Heart right ventricle (tissue), 16 donors: ENCODE measurements around the gene ITFG1. TPM values are rescaled to one million over a fixed set of nuclear protein-coding genes. Genes with fewer than 3 reads are reported as not detected.
A peak's percentile ranks its signal among the peaks of the same experiment; 100 is the strongest.
"Not testable (repeated sequence)": the region's sequence is repeated elsewhere in the genome, so short reads cannot be mapped to it uniquely, and the experiment has no call there.

Source experiments
- ATAC-seq, 8 donors: fragments of 200-7000 bp; cut with Tn5 transposase; one replicate each; pipeline ENCODE4 v1.9.1; 2020; ENCODE audit warnings: mild to moderate bottlenecking in 8 of 8, moderate library complexity in 8 of 8, moderate number of reproducible peaks in 1 of 8
- DNase-seq, 2 donors: peaks; one replicate each; pipeline ENCODE4 v3.0.0-alpha.2; 2020
- H3K27ac ChIP-seq, 10 donors: fragments of 200-600 bp; sonication (generic) in 2 of 10; one replicate each; pipeline versions ENCODE4 v1.5.0 to v1.8.0; 2020 to 2022; ENCODE audit warnings: mild to moderate bottlenecking in 3 of 10
- H3K27me3 ChIP-seq, 7 donors: fragments of 200-600 bp; one replicate each; pipeline ENCODE4 v1.8.0; 2021 to 2022; ENCODE audit warnings: mild to moderate bottlenecking in 2 of 7
- H3K36me3 ChIP-seq, 9 donors: fragments of 200-600 bp; sonication (generic) in 1 of 9; one replicate each; pipeline versions ENCODE4 v1.5.0 to v1.8.0; 2020 to 2022; ENCODE audit warnings: mild to moderate bottlenecking in 2 of 9
- H3K4me1 ChIP-seq, 9 donors: fragments of 200-600 bp; sonication (generic) in 1 of 9; one replicate each; pipeline versions ENCODE4 v1.5.0 to v1.8.0; 2020 to 2022; ENCODE audit warnings: mild to moderate bottlenecking in 4 of 9
- H3K4me3 ChIP-seq, 10 donors: fragments of 200-600 bp; sonication (generic) in 2 of 10; one replicate each; pipeline versions ENCODE4 v1.5.0 to v1.8.0; 2020 to 2022; ENCODE audit warnings: mild to moderate bottlenecking in 7 of 10, moderate library complexity in 2 of 10
- H3K9me3 ChIP-seq, 11 donors: fragments of 200-600 bp in 10 of 11; sonication (generic) in 2 of 11; one replicate each; pipeline versions ENCODE4 v1.5.0 to v1.8.0; 2013 to 2022; ENCODE audit warnings: mild to moderate bottlenecking in 2 of 11, control low read depth in 1 of 11, moderate library complexity in 1 of 11
- WGBS, 2 donors: extraction: QIAGEN DNeasy Blood & Tissue Kit; methylation state at CpG; one replicate each; pipeline ENCODE4 v1.1.7; 2013; ENCODE audit warnings: inconsistent platforms in 1 of 2; 5-methylcytosine and 5-hydroxymethylcytosine counted together
- intact Hi-C, 10 donors: fragments of 100-400 bp; cut with DNase I; formaldehyde crosslinking; loops; one replicate each; pipeline versions ENCODE4 v1.11.1 to v1.14.2; 2022
- polyA plus RNA-seq, 2 donors: library from polyadenylated mRNA; stranded (reverse); fragments of 200-250 nt; gene quantifications; one replicate each; pipeline ENCODE4 v1.2.3, GENCODE V29; 2013
- total RNA-seq, 10 donors: library from RNA; stranded (reverse); fragmentation: NEBNext Ultra II Directional in 3 of 10; extraction: Animal tissue kit (Norgen Biotek cat#: 25700) in 3 of 10; gene quantifications; one replicate each; pipeline versions ENCODE4 v1.2.1 to v1.2.4, GENCODE V29; 2021 to 2023
- TF ChIP-seq, protein P1 (sequence below), 9 donors: fragments of 200-600 bp; sonication (generic) in 2 of 9; IDR thresholded peaks; one replicate each; pipeline versions ENCODE4 v1.5.0 to v1.8.0; 2021 to 2022; ENCODE audit warnings: antibody characterized with exemption in 9 of 9, mild to moderate bottlenecking in 5 of 9, moderate library complexity in 1 of 9
- donor health status: Arrhythmogenic right ventricular cardiomyopathy.
- donor health status: ischemic (EF 13 %, LVEDD 7.1; RV severe dilation, severe dysfunction).
- donor health status: healthy with polysubstance abuse.
- donor health status: DM: no; HTN: yes; CAD: no.
- donor health status: DM: no; HTN: no; CAD: no.
- donor health status: ischemic (EF 25% LVEDD 6.9; RV normal size, moderate dysfunction).
- donor health status: ischemic (EF 25% LVEDD 5.7; RV mildly dilated, moderate dysfunction).
- donor health status: healthy.
- donor health status: DM: yes; HTN: yes; CAD: no.
- donor health status: Ischemic cardiomyopathy.
- donor health status: ischemic (EF 35%, LVEDD 5.7; RV mildly dilated, moderate dysfunction).
- donor health status: nonischemic (EF 11% LVEDD 7.7; RV severe dilation, severe dysfunction).
- donor health status: DM: yes; HTN: yes; CAD: no.
- donor health status: PGD.
- donor health status: ischemic (EF 29% LVEDD 5.4; RV normal size, mild dysfunction).
- donor health status: nonischemic (EF 23%, LVEDD 6.1; RV moderate dilation, normal function).

The ITFG1 gene
- total and polyA plus RNA-seq, 12 donors = 10.1 to 94.5 (median 72.3) TPM

DNA sequence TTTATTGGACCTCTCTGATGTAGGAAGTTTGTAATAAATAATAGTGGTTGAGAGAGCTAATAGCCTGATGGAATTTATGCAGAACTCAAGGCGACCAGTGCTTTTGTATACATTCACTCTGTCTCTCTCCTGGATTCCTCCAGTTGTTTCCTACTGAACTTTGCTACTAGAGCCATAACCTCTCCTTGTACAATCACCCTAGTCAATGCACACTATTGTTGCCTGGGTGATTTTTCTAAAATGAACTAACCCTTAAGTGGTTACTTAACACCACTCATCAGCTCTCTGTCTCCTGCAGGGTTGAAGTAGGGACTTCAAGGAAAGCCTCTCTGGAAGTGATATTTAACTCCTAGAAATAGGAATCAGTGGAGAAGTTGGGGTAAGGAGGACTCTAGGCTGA, 9.9 kb upstream of the ITFG1 start:
- Histone ChIP-seq H3K36me3 (peaks cover 0 to 5% (median 0%) of the 10 kb centered on the region in 9 donors), H3K27me3 (no peaks in the 10 kb centered on the region), H3K4me1 (peaks cover 13 to 67% (median 48%) of the 10 kb centered on the region in 9 donors), H3K9me3 (no peaks in the 10 kb centered on the region), H3K4me3 (no peak overlapping the region), H3K27ac (no peak overlapping the region)
- 92 to 98% methylated on average over 1 of the region's 1 CpG for WGBS, 2 donors
- no peak for DNase-seq
- TF ChIP-seq, protein P1, sequence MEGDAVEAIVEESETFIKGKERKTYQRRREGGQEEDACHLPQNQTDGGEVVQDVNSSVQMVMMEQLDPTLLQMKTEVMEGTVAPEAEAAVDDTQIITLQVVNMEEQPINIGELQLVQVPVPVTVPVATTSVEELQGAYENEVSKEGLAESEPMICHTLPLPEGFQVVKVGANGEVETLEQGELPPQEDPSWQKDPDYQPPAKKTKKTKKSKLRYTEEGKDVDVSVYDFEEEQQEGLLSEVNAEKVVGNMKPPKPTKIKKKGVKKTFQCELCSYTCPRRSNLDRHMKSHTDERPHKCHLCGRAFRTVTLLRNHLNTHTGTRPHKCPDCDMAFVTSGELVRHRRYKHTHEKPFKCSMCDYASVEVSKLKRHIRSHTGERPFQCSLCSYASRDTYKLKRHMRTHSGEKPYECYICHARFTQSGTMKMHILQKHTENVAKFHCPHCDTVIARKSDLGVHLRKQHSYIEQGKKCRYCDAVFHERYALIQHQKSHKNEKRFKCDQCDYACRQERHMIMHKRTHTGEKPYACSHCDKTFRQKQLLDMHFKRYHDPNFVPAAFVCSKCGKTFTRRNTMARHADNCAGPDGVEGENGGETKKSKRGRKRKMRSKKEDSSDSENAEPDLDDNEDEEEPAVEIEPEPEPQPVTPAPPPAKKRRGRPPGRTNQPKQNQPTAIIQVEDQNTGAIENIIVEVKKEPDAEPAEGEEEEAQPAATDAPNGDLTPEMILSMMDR (IDR thresholded peaks at IDR 0.05) = no peak
- intact Hi-C loops = loop anchor here in 1 of 10 donors (10.0 kb wide), 1 partner anchor 164 kb away; no protein-coding TSS in a partner anchor
- no peak for ATAC-seq

DNA sequence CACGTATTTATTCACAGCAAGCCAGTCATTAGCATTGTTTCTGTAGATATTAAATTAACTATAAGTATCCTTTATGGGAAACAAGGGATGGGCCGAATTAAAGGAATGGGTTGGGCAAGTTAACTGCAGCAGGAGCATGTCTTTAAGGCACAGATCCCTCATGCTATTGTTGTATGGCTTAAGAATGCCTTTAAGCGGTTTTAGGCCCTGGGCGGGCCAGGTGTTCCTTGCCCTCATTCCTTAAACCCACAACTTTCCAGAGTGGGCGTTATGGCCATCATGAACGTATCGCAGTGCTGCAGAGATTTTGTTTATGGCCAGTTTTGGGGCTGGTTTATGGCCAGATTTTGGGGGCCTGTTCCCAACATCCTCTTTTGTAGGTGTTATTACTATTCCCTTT, 9.3 kb upstream of the ITFG1 start:
- 97 to 98% methylated on average over 7 of the region's 7 CpGs for WGBS, 2 donors
- H3K36me3 ChIP-seq = peaks cover 0 to 5% (median 0%) of the 10 kb centered on the region in 9 donors
- TF ChIP-seq, protein P1 (IDR thresholded peaks at IDR 0.05) = no peak
- ATAC-seq (no peak), DNase-seq (no peak)
- no peak overlapping the region for H3K27ac ChIP-seq
- intact Hi-C loops = loop anchor here in 1 of 10 donors (10.0 kb wide), 1 partner anchor 165 kb away; no protein-coding TSS in a partner anchor
- H3K9me3 ChIP-seq = no peaks in the 10 kb centered on the region
- H3K4me1 ChIP-seq = peaks cover 10 to 67% (median 47%) of the 10 kb centered on the region in 9 donors
- no peak overlapping the region for H3K4me3 ChIP-seq
- no peaks in the 10 kb centered on the region for H3K27me3 ChIP-seq

DNA sequence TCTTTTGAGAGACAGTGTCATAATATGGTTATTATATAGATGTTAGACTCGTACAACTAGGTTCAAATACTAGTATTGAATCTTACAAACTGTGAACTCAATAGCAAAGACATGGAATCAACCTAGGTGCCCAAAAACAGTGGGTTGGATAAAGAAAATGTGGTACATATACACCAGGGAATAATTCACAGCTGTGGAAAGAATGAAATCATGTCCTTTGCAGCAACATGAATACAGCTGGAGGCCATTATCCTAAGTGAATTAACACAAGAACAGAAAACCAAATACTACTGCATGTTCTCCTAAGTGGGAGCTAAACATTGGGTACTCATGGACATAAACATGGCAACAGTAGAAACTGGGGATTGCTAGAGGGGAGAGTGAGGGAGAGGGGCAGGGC, 8.4 kb upstream of the ITFG1 start:
- WGBS, 2 donors = 98% methylated on average over 1 of the region's 1 CpG
- H3K9me3 ChIP-seq = no peaks in the 10 kb centered on the region
- TF ChIP-seq, protein P1 (IDR thresholded peaks at IDR 0.05) = no peak
- peaks cover 0 to 5% (median 0%) of the 10 kb centered on the region in 9 donors for H3K36me3 ChIP-seq
- intact Hi-C loops = loop anchor here in 2 of 10 donors (10.0 kb wide), 2 partner anchors 56 to 116 kb away; no protein-coding TSS in a partner anchor
- no peaks in the 10 kb centered on the region for H3K27me3 ChIP-seq
- no peak for ATAC-seq
- H3K4me3 ChIP-seq = no peak overlapping the region
- peak overlapping the region in 1 of 10 donors; percentile 10 for H3K27ac ChIP-seq
- DNase-seq = no peak
- H3K4me1 ChIP-seq = peaks cover 10 to 72% (median 54%) of the 10 kb centered on the region in 9 donors

DNA sequence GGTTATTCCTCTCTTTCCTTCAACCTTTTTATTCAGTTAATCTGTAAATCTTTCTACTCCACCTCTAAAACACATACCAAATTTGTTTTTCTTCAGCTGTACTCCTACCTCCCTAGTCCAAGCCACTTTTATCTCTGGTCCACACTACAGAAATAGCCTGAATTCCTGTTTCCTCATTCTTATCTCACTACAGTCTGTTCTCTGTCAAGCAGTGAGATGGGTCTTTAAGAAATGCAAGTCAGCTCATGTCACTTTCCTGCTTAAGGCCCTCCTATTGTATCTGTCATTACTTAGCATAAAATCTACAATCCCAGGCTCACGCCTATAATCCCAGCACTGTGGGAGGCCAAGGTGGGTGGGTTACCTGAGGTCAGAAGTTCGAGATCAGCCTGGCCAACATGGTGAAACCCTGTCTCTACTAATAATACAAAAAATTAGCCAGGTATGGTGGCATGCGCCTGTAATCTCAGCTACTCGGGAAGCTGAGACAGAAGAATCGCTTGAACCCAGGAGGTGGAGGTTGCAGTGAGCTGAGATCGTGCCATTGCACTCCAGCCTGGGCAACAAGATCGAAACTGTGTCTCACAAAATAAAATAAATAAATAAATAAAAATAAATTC, 7.3 kb upstream of the ITFG1 start:
- Histone ChIP-seq H3K4me1 (peaks cover 10 to 83% (median 61%) of the 10 kb centered on the region in 9 donors), H3K27ac (peak overlapping the region in 3 of 10 donors; percentile 4 to 32 (median 19))
- peak in 6 of 8 donors; percentile 20 to 70 (median 42) for ATAC-seq
- intact Hi-C loops = loop anchor here in 2 of 10 donors (10.0 kb wide), 2 partner anchors 57 to 117 kb away; no protein-coding TSS in a partner anchor
- H3K4me3 ChIP-seq, H3K36me3 ChIP-seq, H3K9me3 ChIP-seq, H3K27me3 ChIP-seq, DNase-seq: not testable (repeated sequence)
- WGBS, 2 donors = 73 to 80% methylated on average over 7 of the region's 7 CpGs

DNA sequence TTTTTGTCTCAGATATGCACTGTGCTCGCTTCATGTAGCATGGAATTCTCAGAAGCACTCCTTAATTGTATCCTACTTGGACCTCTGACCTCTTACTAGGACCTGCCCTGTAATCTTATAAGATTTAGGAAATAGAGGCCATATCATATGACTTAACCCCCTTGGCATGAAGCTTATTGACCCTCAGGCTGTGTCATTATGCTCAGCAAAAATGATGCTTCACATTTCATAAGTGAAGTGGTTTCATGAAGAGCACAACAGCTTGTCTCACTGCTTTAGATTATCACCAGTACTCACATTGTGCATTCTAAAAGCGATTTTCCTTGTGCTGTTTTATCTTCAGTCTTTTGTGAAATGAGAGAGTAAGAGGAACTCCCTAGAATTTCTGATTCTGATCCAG, 6.6 kb upstream of the ITFG1 start:
- Histone ChIP-seq H3K27ac (peak overlapping the region in 2 of 10 donors; percentile 4 to 32), H3K27me3 (no peaks in the 10 kb centered on the region), H3K9me3 (no peaks in the 10 kb centered on the region), H3K4me1 (peaks cover 14 to 89% (median 67%) of the 10 kb centered on the region in 9 donors), H3K4me3 (no peak overlapping the region), H3K36me3 (peaks cover 0 to 7% (median 0%) of the 10 kb centered on the region in 9 donors)
- no peak for ATAC-seq
- no peak for DNase-seq
- TF ChIP-seq, protein P1 (IDR thresholded peaks at IDR 0.05) = no peak
- WGBS, 2 donors = 38 to 55% methylated on average over 2 of the region's 2 CpGs
- intact Hi-C loops = loop anchor here in 2 of 10 donors (10.0 kb wide), 2 partner anchors 57 to 117 kb away; no protein-coding TSS in a partner anchor
